ENCODE data around the gene ESYT1. TPM values are rescaled to one million over a fixed set of nuclear protein-coding genes. Genes with fewer than 3 reads are reported as not detected.
A peak's percentile ranks its signal among the peaks of the same experiment; 100 is the strongest.

The ESYT1 gene
- total and polyA plus RNA-seq, 7 experiments from 2014 or later = 121 to 353 (median 244) TPM

DNA sequence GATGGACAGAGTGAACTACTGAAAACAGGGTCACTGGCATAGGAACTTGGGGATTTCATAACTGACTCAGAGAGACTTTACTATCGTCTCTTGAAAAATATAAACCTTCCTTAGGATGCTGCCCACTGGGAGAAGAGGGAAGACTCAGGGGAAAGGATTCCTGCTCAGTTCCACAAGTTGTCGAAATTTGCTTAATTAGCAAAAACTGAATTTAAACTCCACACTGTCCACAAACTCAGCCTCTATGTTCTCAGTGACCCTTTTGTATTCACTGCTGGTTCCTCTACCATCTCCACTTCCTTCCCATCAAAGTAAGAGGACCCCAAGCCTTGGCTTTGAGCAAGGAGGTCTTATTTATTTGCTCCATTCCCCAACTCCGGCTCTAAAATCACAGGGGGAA is 17.1 kb downstream of the ESYT1 start:
- H3K27me3 Mint-ChIP-seq = no peaks in the 10 kb centered on the region
- Histone ChIP-seq H3K27ac (ENCODE audit: low read depth, low read length) (no peak overlapping the region), H3K27me3 (ENCODE audit: control insufficient read depth in 2 of 2, insufficient read depth in 2 of 2, low read length in 2 of 2) (no peaks in the 10 kb centered on the region), H3K9me3 (ENCODE audit: control insufficient read depth in 2 of 3, low read length in 3 of 3) (no peaks in the 10 kb centered on the region), H3K36me3 (ENCODE audit: control insufficient read depth in 2 of 3, insufficient read depth in 3 of 3, low read length in 3 of 3) (peaks cover 16 to 55% (median 39%) of the 10 kb centered on the region in 3 experiments), H3K4me1 (ENCODE audit: control insufficient read depth in 2 of 2, insufficient read depth in 2 of 2, low read length in 2 of 2) (peaks cover 4 to 8% of the 10 kb centered on the region in 2 donors), H3K4me3 (ENCODE audit: low read length) (no peak overlapping the region)
- intact Hi-C loops (cut with micrococcal nuclease) = no loop called here
- CTCF ChIA-PET = no interaction called here
- H3K4me3 Mint-ChIP-seq = no peak overlapping the region
- POLR2A ChIA-PET = interaction anchor here (1.0 to 1.1 kb wide), 3 partner anchors 9 to 77 kb away, joined by 3 to 6 read pairs (median 4); partner anchors contain the start of genes RNF41 and ZC3H10
- ATAC-seq (no peak), DNase-seq (no peak)
- peaks cover 17 to 43% (median 32%) of the 10 kb centered on the region in 5 donors for H3K36me3 Mint-ChIP-seq
- H3K9me3 Mint-ChIP-seq = no peaks in the 10 kb centered on the region
- peaks cover 28 to 39% (median 33%) of the 10 kb centered on the region in 7 donors for H3K4me1 Mint-ChIP-seq
- peak overlapping the region in 2 of 9 donors; percentile 23 to 75 for H3K27ac Mint-ChIP-seq

DNA sequence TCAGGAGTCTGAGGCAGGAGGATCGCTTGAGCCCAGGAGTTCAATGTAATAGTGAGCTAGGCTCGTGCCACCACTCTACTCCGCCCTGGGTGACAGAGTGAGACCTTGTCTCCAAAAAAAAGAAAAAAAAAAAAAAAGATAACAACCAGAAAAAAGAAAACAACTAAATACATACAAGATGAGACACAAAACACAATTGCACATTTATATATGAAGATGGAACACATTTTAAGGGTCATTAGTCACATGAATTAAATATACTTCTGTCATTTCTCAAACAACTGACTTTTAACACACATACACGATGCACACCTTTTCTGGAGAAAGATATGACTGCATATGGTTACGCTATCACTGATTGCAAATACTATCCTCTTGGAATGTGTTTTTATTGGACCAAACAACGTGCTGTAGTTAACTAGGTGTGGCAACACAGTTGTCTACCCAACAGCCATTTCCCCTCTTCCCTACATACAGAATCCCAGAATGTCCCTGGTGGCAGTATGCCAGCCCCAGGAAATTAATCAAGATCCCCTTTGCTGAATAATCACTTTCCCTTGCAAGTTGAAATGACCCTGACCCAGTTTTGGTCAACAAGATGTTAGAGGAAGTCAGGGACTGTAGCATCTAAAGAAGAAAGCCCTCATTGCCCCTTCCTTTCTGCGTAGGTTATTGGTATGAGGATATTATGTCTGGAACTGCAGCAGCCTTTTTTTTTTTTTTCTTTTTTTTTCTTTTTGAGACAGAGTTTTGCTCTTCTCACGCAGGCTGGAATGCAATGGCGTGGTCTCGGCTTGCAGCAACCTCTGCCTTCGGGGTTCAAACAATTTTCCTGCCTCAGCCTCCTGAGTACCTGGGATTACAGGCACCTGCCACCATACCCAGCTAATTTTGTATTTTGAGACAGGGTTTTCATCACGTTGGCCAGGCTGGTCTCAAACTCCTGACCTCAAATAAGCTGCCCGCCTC is 18.7 kb downstream of the ESYT1 start:
- H3K4me1 Mint-ChIP-seq = peaks cover 28 to 43% (median 37%) of the 10 kb centered on the region in 7 donors
- H3K27me3 ChIP-seq (ENCODE audit: control insufficient read depth in 2 of 2, insufficient read depth in 2 of 2, low read length in 2 of 2) = no peaks in the 10 kb centered on the region
- H3K27ac ChIP-seq (ENCODE audit: low read depth, low read length) = no peak overlapping the region
- H3K27me3 Mint-ChIP-seq = no peaks in the 10 kb centered on the region
- H3K4me1 ChIP-seq (ENCODE audit: control insufficient read depth in 2 of 2, insufficient read depth in 2 of 2, low read length in 2 of 2) = peaks cover 14 to 17% of the 10 kb centered on the region in 2 donors
- H3K9me3 Mint-ChIP-seq = no peaks in the 10 kb centered on the region
- DNase-seq = no peak
- ATAC-seq = no peak
- H3K4me3 ChIP-seq (ENCODE audit: low read length) = no peak overlapping the region
- intact Hi-C loops (cut with micrococcal nuclease) = no loop called here
- H3K4me3 Mint-ChIP-seq = no peak overlapping the region
- peaks cover 16 to 41% (median 28%) of the 10 kb centered on the region in 3 experiments for H3K36me3 ChIP-seq (ENCODE audit: control insufficient read depth in 2 of 3, insufficient read depth in 3 of 3, low read length in 3 of 3)
- ChIA-PET POLR2A (interaction anchor here (0.6 to 3.2 kb wide), 4 partner anchors 15 to 502 kb away, joined by 4 to 18 read pairs (median 4); partner anchors contain the start of gene ESYT1), CTCF (no interaction called here)
- H3K9me3 ChIP-seq (ENCODE audit: control insufficient read depth in 2 of 3, low read length in 3 of 3) = no peaks in the 10 kb centered on the region
- peaks cover 14 to 33% (median 23%) of the 10 kb centered on the region in 5 donors for H3K36me3 Mint-ChIP-seq
- H3K27ac Mint-ChIP-seq = peak overlapping the region in 8 of 9 donors; percentile 55 to 75 (median 62)

DNA sequence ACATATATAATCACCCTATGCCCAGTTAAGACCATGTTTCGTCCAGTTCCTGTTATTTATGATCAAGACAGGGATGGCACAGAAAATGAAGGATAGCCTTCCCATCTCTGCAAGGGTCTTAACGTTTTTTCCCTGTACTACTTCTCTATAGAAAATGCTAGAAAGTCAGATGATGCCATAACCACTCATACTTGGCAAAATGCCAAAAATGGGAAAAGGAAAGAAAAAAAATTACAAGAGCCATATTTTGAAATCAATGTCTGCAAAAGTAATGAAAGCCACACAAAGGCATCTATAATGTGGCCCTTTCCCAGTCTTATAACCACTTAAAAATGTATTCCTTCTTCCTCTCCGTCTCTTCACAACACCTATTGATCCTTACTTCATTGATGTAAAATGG is 22.5 kb downstream of the ESYT1 start:
- POLR2A ChIA-PET = interaction anchor here (0.7 to 5.3 kb wide), 11 partner anchors 8 to 474 kb away, joined by 4 to 30 read pairs (median 7); partner anchors contain the start of genes ESYT1, RPL41 and SMARCC2

GRCh38 chr12:56151672-56152131 is 23.6 kb downstream of the ESYT1 start:
- peak overlapping the region; percentile 84 to 99 (median 97) for H3K27ac Mint-ChIP-seq
- peak; percentile 72 for ATAC-seq
- Histone ChIP-seq H3K27me3 (ENCODE audit: control insufficient read depth in 2 of 2, insufficient read depth in 2 of 2, low read length in 2 of 2) (no peaks in the 10 kb centered on the region), H3K36me3 (ENCODE audit: control insufficient read depth in 2 of 3, insufficient read depth in 3 of 3, low read length in 3 of 3) (peaks cover 0 to 4% (median 0%) of the 10 kb centered on the region in 3 experiments), H3K9me3 (ENCODE audit: control insufficient read depth in 2 of 3, low read length in 3 of 3) (no peaks in the 10 kb centered on the region), H3K4me1 (ENCODE audit: control insufficient read depth in 2 of 2, insufficient read depth in 2 of 2, low read length in 2 of 2) (peaks cover 18 to 20% of the 10 kb centered on the region in 2 donors), H3K27ac (ENCODE audit: low read depth, low read length) (peak overlapping the region; percentile 80), H3K4me3 (ENCODE audit: low read length) (peak overlapping the region; percentile 86)
- H3K4me1 Mint-ChIP-seq = peaks cover 14 to 50% (median 34%) of the 10 kb centered on the region in 7 donors
- POLR2A ChIA-PET = interaction anchor here (0.7 to 5.3 kb wide), 17 partner anchors 8 to 114 kb away, joined by 3 to 30 read pairs (median 7); partner anchors contain the start of genes ESYT1, PA2G4, RNF41 and RPL41
- H3K4me3 Mint-ChIP-seq = peak overlapping the region; percentile 80 to 96 (median 92)
- intact Hi-C loops (cut with micrococcal nuclease) = loop anchor here (1.0 to 5.0 kb wide), 13 partner anchors 8 to 1696 kb away; partner anchors contain the start of genes ZC3H10 (in 2 of the 2), CS (in 1 of the 2), CTDSP2 (in 1 of the 2) and ESYT1 (in 1 of the 2)
- H3K36me3 Mint-ChIP-seq = peaks cover 0 to 16% (median 0%) of the 10 kb centered on the region in 5 donors
- no peaks in the 10 kb centered on the region for H3K27me3 Mint-ChIP-seq
- no peaks in the 10 kb centered on the region for H3K9me3 Mint-ChIP-seq
- CTCF ChIA-PET = interaction anchor here (0.6 to 1.5 kb wide), 9 partner anchors 9 to 911 kb away, joined by 3 to 7 read pairs (median 4); partner anchors contain the start of genes ESYT1 and SMARCC2
- DNase-seq = peak; percentile 44 to 71 (median 67)

More for the DNA sequence above, 22.5 kb downstream of the ESYT1 start:
- intact Hi-C loops (cut with micrococcal nuclease) = loop anchor here (5.0 kb wide), 3 partner anchors 72 to 1697 kb away; partner anchors contain the start of genes CTDSP2 (in 1 of the 2), NABP2 (in 1 of the 2), PYM1 (in 1 of the 2) and RNF41 (in 1 of the 2)
- no peak overlapping the region for H3K27ac ChIP-seq (ENCODE audit: low read depth, low read length)
- ATAC-seq (no peak), DNase-seq (no peak)
- H3K36me3 ChIP-seq (ENCODE audit: control insufficient read depth in 2 of 3, insufficient read depth in 3 of 3, low read length in 3 of 3) = peaks cover 0 to 4% (median 0%) of the 10 kb centered on the region in 3 experiments
- H3K4me1 ChIP-seq (ENCODE audit: control insufficient read depth in 2 of 2, insufficient read depth in 2 of 2, low read length in 2 of 2) = peaks cover 18 to 20% of the 10 kb centered on the region in 2 donors
- peaks cover 19 to 48% (median 32%) of the 10 kb centered on the region in 7 donors for H3K4me1 Mint-ChIP-seq
- H3K9me3 Mint-ChIP-seq = no peaks in the 10 kb centered on the region
- no peak overlapping the region for H3K4me3 ChIP-seq (ENCODE audit: low read length)
- H3K9me3 ChIP-seq (ENCODE audit: control insufficient read depth in 2 of 3, low read length in 3 of 3) = no peaks in the 10 kb centered on the region
- H3K27me3 Mint-ChIP-seq = no peaks in the 10 kb centered on the region
- CTCF ChIA-PET = interaction anchor here (0.8 to 1.2 kb wide), 3 partner anchors 22 to 103 kb away, joined by 3 to 5 read pairs (median 4); partner anchors contain the start of genes ESYT1 and SMARCC2
- H3K27me3 ChIP-seq (ENCODE audit: control insufficient read depth in 2 of 2, insufficient read depth in 2 of 2, low read length in 2 of 2) = no peaks in the 10 kb centered on the region
- H3K36me3 Mint-ChIP-seq = peaks cover 0 to 13% (median 0%) of the 10 kb centered on the region in 5 donors
- peak overlapping the region; percentile 2 to 93 (median 74) for H3K4me3 Mint-ChIP-seq
- H3K27ac Mint-ChIP-seq = peak overlapping the region; percentile 62 to 99 (median 86)

GRCh38 chr12:56152132-56152755 is 24.2 kb downstream of the ESYT1 start, which contains the start of gene MYL6B:
Gene MYL6B (plus strand): TSS chr12:56152587. CDS start chr12:56153919, 1,332 bp downstream.
- peak within 1 kb of the TSS; percentile 80 to 96 (median 92) for H3K4me3 Mint-ChIP-seq
- DNase-seq = peak; percentile 79 to 94 (median 87)
- no peaks in the 10 kb centered on the region for H3K27me3 ChIP-seq (ENCODE audit: control insufficient read depth in 2 of 2, insufficient read depth in 2 of 2, low read length in 2 of 2)

More at GRCh38 chr12:56152132-56152755, 24.2 kb downstream of the ESYT1 start, which contains the start of gene MYL6B:
- ChIA-PET POLR2A (interaction anchor here (0.7 to 5.3 kb wide), 17 partner anchors 9 to 114 kb away, joined by 3 to 30 read pairs (median 7); partner anchors contain the start of genes ESYT1, PA2G4, RNF41 and RPL41), CTCF (interaction anchor here (0.9 to 1.5 kb wide), 8 partner anchors 9 to 37 kb away, joined by 3 to 7 read pairs (median 4); partner anchors contain the start of genes ESYT1 and SMARCC2)
- peak; percentile 98 for ATAC-seq
- H3K9me3 Mint-ChIP-seq = no peaks in the 10 kb centered on the region
- Histone ChIP-seq H3K4me1 (ENCODE audit: control insufficient read depth in 2 of 2, insufficient read depth in 2 of 2, low read length in 2 of 2) (peaks cover 19 to 23% of the 10 kb centered on the region in 2 donors), H3K36me3 (ENCODE audit: control insufficient read depth in 2 of 3, insufficient read depth in 3 of 3, low read length in 3 of 3) (peaks cover 0 to 4% (median 0%) of the 10 kb centered on the region in 3 experiments), H3K4me3 (ENCODE audit: low read length) (peak within 1 kb of the TSS; percentile 86), H3K27ac (ENCODE audit: low read depth, low read length) (peak within 1 kb of the TSS; percentile 80), H3K9me3 (ENCODE audit: control insufficient read depth in 2 of 3, low read length in 3 of 3) (no peaks in the 10 kb centered on the region)
- H3K36me3 Mint-ChIP-seq = peaks cover 0 to 16% (median 0%) of the 10 kb centered on the region in 5 donors
- H3K4me1 Mint-ChIP-seq = peaks cover 15 to 53% (median 36%) of the 10 kb centered on the region in 7 donors
- intact Hi-C loops (cut with micrococcal nuclease) = loop anchor here (1.0 to 5.0 kb wide), 13 partner anchors 8 to 1695 kb away; partner anchors contain the start of genes ZC3H10 (in 2 of the 2), CS (in 1 of the 2), CTDSP2 (in 1 of the 2) and ESYT1 (in 1 of the 2)
- no peaks in the 10 kb centered on the region for H3K27me3 Mint-ChIP-seq
- H3K27ac Mint-ChIP-seq = peak within 1 kb of the TSS; percentile 84 to 99 (median 97)

Measured in naive thymus-derived CD4-positive, alpha-beta T cell (primary cell).